IMR-90 (cell line): ENCODE results near the gene CFAP52.

Experiments
- CTCF ChIP-seq: conservative IDR thresholded peaks from 2 replicates; pipeline ENCODE4 v1.5.1; 2012; ENCODE audit warnings: mild to moderate bottlenecking, low read depth, low read length, improper control_type of control experiment
- POLR2A ChIP-seq: IDR thresholded peaks from 2 replicates; pipeline ENCODE4 v1.6.1; 2012; ENCODE audit warnings: mild to moderate bottlenecking, low read depth, low read length
- RAD21 ChIP-seq: IDR thresholded peaks from 2 replicates; pipeline ENCODE4 v1.6.1; 2012; ENCODE audit warnings: low read length, improper control_type of control experiment
- RFX5 ChIP-seq: IDR thresholded peaks from 2 replicates; pipeline ENCODE4 v1.8.0; 2012; ENCODE audit warnings: low read depth, mild to moderate bottlenecking, low read length, moderate library complexity
- USF2 ChIP-seq: fragments of 150-350 bp; IDR thresholded peaks from 2 replicates; pipeline ENCODE4 v1.6.1; 2017; ENCODE audit warnings: mild to moderate bottlenecking, antibody characterized with exemption, low read length, low read depth

- TF ChIP-seq CTCF (no peak), USF2 (no peak), RAD21 (no peak), RFX5 (no peak), POLR2A (no peak)
These were observed 82.3 kb downstream of the CFAP52 start for GRCh38 chr17:9658593-9659211.
